PC-9 (cell line): Measurements from ENCODE around the gene MAP4K3. TPM values are rescaled to one million over a fixed set of nuclear protein-coding genes. Genes with fewer than 3 reads are reported as not detected.

Experiments used
- BruUV-seq: library from RNA; stranded (reverse); fragments of 400-500 nt; replicated peaks from 2 replicates; lab custom pipeline; 2021; lab: Mats Ljungman, UMichigan
- CTCF ChIA-PET: fragments of 300-600 bp; sonication (Branson Sonifier 250); formaldehyde crosslinking; loops from one replicate; lab custom pipeline; 2022; ENCODE audit warnings: antibody characterized with exemption; lab: Charles Lee
- POLR2A ChIA-PET: fragments of 300-600 bp; sonication (Branson Sonifier 250); formaldehyde crosslinking; loops from one replicate; lab custom pipeline; 2022; ENCODE audit warnings: antibody characterized with exemption; ENCODE audit not compliant: unreplicated experiment; lab: Charles Lee
- DNase-seq, 2 experiments: peaks; one replicate each; pipeline versions ENCODE4 v3.0.0 to v3.0.0-alpha.2; 2015 to 2022; ENCODE audit warnings: mixed read lengths in 1 of 2
- H2AFZ ChIP-seq: fragments of 200-600 bp; sonication (generic); 2 replicates; pipeline ENCODE4 v1.8.1; 2017; ENCODE audit warnings: antibody characterized with exemption
- H3F3A ChIP-seq: fragments of 200-600 bp; sonication (generic); 2 replicates; pipeline ENCODE4 v1.8.1; 2017; ENCODE audit warnings: antibody characterized with exemption, mild to moderate bottlenecking, low read depth; ENCODE audit not compliant: insufficient read depth
- H3K27ac ChIP-seq: fragments of 200-600 bp; sonication (generic); 2 replicates; pipeline ENCODE4 v1.6.1; 2016; ENCODE audit warnings: mixed run types
- H3K27me3 ChIP-seq: fragments of 200-600 bp; sonication (generic); 2 replicates; pipeline ENCODE4 v1.6.1; 2016; ENCODE audit warnings: low read depth, mixed run types; ENCODE audit not compliant: insufficient read depth
- H3K36me3 ChIP-seq: fragments of 200-600 bp; sonication (generic); 2 replicates; pipeline ENCODE4 v1.6.1; 2016; ENCODE audit warnings: low read depth, mixed run types
- H3K4me1 ChIP-seq: fragments of 200-600 bp; sonication (generic); replicated peaks from 2 replicates; pipeline ENCODE4 v1.6.1; 2016; ENCODE audit warnings: mixed run types; ENCODE audit not compliant: insufficient read depth
- H3K4me2 ChIP-seq: fragments of 200-600 bp; sonication (generic); 2 replicates; pipeline ENCODE4 v1.6.1; 2017; ENCODE audit warnings: mixed run types
- H3K4me3 ChIP-seq: fragments of 200-600 bp; sonication (generic); 2 replicates; pipeline ENCODE4 v1.6.1; 2016; ENCODE audit warnings: mixed run types
- H3K79me2 ChIP-seq: fragments of 200-600 bp; sonication (generic); 2 replicates; pipeline ENCODE4 v1.6.1; 2017; ENCODE audit warnings: low read depth, mixed run types
- H3K9me2 ChIP-seq: fragments of 200-600 bp; sonication (generic); 2 replicates; pipeline ENCODE4 v1.8.1; 2017; ENCODE audit warnings: mild to moderate bottlenecking; ENCODE audit not compliant: insufficient read depth
- H3K9me3 ChIP-seq: fragments of 200-600 bp; sonication (generic); 2 replicates; pipeline ENCODE4 v1.8.1; 2016; ENCODE audit warnings: low read depth; ENCODE audit not compliant: insufficient read depth
- H4K20me1 ChIP-seq: fragments of 200-600 bp; sonication (generic); 2 replicates; pipeline ENCODE4 v1.8.1; 2017; ENCODE audit not compliant: insufficient read depth
- EZH2 ChIP-seq: fragments of 200-600 bp; sonication (generic); IDR thresholded peaks from 2 replicates; pipeline ENCODE4 v1.8.0; 2017; ENCODE audit warnings: antibody characterized with exemption, low read depth
- intact Hi-C: fragments of 100-400 bp; cut with micrococcal nuclease; formaldehyde crosslinking; loops from one replicate; pipeline ENCODE4 v1.10.0; 2022; ENCODE audit not compliant: unreplicated experiment
- total RNA-seq: library from RNA; stranded (reverse); gene quantifications from 2 replicates; pipeline ENCODE4 v1.2.3, GENCODE V29; 2021
- TF ChIP-seq, protein P1 (sequence below): fragments of 200-600 bp; sonication (generic); conservative IDR thresholded peaks from 2 replicates; pipeline ENCODE4 v1.6.1; 2017; ENCODE audit warnings: mixed run types, antibody characterized with exemption, mild to moderate bottlenecking, moderate library complexity

The MAP4K3 gene
- total RNA-seq, 1 experiment from 2014 or later, result 38.4 TPM

DNA sequence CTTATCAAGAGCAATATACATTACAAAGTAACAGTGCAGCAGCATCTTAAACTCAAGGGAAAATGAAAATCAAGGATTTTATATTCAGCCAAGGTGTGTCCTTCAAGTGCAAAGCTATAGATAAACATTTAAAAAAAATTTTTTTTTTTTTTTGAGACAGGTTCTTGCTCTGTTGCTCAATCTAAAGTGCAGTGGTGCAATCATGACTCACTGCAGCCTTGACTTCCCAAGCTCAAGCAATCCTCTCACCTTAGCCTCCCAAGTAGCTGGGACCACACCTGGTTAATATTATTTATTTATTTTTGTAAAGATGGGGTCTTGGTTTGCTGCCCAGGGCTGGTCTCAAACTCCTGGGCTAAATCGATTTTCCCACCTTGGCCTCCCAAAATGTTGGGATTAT, 202.3 kb downstream of the MAP4K3 start:
- Histone ChIP-seq H3K4me2 (no peak overlapping the region), H3K9me2 (no peaks in the 10 kb centered on the region), H3K79me2 (no peaks in the 10 kb centered on the region), H3K27me3 (no peaks in the 10 kb centered on the region), H3K4me3 (no peak overlapping the region), H4K20me1 (no peaks in the 10 kb centered on the region), H3K4me1 (no peaks in the 10 kb centered on the region), H3K27ac (no peak overlapping the region), H3K9me3 (peaks cover 5% of the 10 kb centered on the region; the same call in 1 of the 2 replicates), H2AFZ (no peak overlapping the region), H3K36me3 (no peaks in the 10 kb centered on the region), H3F3A (no peaks in the 10 kb centered on the region; the same call in 1 of the 2 replicates)
- peak in 1 of 2 experiments; percentile 69 for DNase-seq
- ChIA-PET CTCF (interaction anchor here (0.6 kb wide), 2 partner anchors 13 to 217 kb away, joined by 4 to 9 read pairs; no protein-coding TSS in a partner anchor), POLR2A (no interaction called here)
- no TSS peak for BruUV-seq
- intact Hi-C loops, result loop anchor here (10.0 kb wide), 1 partner anchor 500 kb away; no protein-coding TSS in a partner anchor
- TF ChIP-seq EZH2, result no peak
- TF ChIP-seq, protein P1, sequence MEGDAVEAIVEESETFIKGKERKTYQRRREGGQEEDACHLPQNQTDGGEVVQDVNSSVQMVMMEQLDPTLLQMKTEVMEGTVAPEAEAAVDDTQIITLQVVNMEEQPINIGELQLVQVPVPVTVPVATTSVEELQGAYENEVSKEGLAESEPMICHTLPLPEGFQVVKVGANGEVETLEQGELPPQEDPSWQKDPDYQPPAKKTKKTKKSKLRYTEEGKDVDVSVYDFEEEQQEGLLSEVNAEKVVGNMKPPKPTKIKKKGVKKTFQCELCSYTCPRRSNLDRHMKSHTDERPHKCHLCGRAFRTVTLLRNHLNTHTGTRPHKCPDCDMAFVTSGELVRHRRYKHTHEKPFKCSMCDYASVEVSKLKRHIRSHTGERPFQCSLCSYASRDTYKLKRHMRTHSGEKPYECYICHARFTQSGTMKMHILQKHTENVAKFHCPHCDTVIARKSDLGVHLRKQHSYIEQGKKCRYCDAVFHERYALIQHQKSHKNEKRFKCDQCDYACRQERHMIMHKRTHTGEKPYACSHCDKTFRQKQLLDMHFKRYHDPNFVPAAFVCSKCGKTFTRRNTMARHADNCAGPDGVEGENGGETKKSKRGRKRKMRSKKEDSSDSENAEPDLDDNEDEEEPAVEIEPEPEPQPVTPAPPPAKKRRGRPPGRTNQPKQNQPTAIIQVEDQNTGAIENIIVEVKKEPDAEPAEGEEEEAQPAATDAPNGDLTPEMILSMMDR, result no peak

DNA sequence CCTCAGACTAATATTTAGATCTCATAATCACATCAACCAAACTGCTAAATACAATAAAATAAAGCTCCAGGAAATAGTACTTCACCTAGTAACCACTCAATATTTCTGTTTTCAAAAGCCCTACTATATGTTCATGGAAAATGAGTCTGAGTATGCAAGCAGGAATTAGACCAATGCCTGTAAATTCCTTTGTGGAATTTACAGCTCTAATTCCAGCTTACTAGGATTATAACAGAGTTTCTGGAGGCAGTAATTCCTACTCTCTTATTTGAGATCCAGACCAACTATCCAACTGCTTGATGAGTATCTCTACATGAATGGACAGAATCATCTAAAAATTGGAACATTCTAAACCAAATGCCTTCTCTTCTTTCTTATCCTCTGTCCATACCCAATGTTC, 204.9 kb downstream of the MAP4K3 start:
- Histone ChIP-seq H3K4me2 (no peak overlapping the region), H3K9me2 (no peaks in the 10 kb centered on the region), H3F3A (no peaks in the 10 kb centered on the region), H3K79me2 (no peaks in the 10 kb centered on the region), H3K9me3 (peaks cover 5% of the 10 kb centered on the region; the same call in 1 of the 2 replicates), H3K4me1 (no peaks in the 10 kb centered on the region), H2AFZ (no peak overlapping the region), H3K4me3 (no peak overlapping the region), H3K27ac (no peak overlapping the region), H3K36me3 (no peaks in the 10 kb centered on the region), H3K27me3 (no peaks in the 10 kb centered on the region), H4K20me1 (no peaks in the 10 kb centered on the region)
- CTCF ChIA-PET, result no interaction called here
- BruUV-seq, result no TSS peak
- no peak for DNase-seq
- intact Hi-C loops, result loop anchor here (10.0 kb wide), 1 partner anchor 503 kb away; no protein-coding TSS in a partner anchor
- no peak for TF ChIP-seq EZH2
- TF ChIP-seq, protein P1, result no peak
- POLR2A ChIA-PET, result no interaction called here

- intact Hi-C loops, result loop anchor here (1.0 to 5.0 kb wide), 5 partner anchors 104 to 646 kb away; partner anchors contain the start of gene SRSF7
- ChIA-PET CTCF (interaction anchor here (0.9 to 1.6 kb wide), 5 partner anchors 20 to 281 kb away, joined by 3 to 11 read pairs (median 9); partner anchors contain the start of gene SOS1), POLR2A (interaction anchor here (0.5 to 0.7 kb wide), 3 partner anchors 104 to 477 kb away, joined by 4 to 5 read pairs (median 4); partner anchors contain the start of genes SOS1 and SRSF7)
- DNase-seq, result no peak
- Histone ChIP-seq H3K4me3 (no peak overlapping the region), H3K4me1 (no peaks in the 10 kb centered on the region), H3K36me3 (no peaks in the 10 kb centered on the region), H4K20me1 (no peaks in the 10 kb centered on the region), H3K9me2 (no peaks in the 10 kb centered on the region), H3K9me3 (no peaks in the 10 kb centered on the region), H3F3A (no peaks in the 10 kb centered on the region), H3K27me3 (no peaks in the 10 kb centered on the region), H3K79me2 (no peaks in the 10 kb centered on the region), H2AFZ (no peak overlapping the region), H3K27ac (no peak overlapping the region), H3K4me2 (no peak overlapping the region)
- no TSS peak for BruUV-seq
- TF ChIP-seq, protein P1, result peak; percentile 37; the same call in 1 of the 2 replicates
- no peak for TF ChIP-seq EZH2
Observed at GRCh38 chr2:39228413-39229209, 208.5 kb downstream of the MAP4K3 start.
